Inflammatory macrophage treated with lipopolysaccharide for 1 hour (primary cell): ENCODE results near the gene MED9.
A peak's percentile ranks its signal among the peaks of the same experiment; 100 is the strongest.

Source experiments
- DNase-seq, 2 donors: peaks; one replicate each; pipeline ENCODE4 v3.0.0-alpha.2; 2020 to 2022

The MED9 gene

GRCh38 chr17:17491546-17491988, 14.8 kb downstream of the MED9 start:
- DNase-seq, result no peak

GRCh38 chr17:17492085-17492484, 15.3 kb downstream of the MED9 start:
- DNase-seq, result no peak

GRCh38 chr17:17492571-17492970, 15.8 kb downstream of the MED9 start:
- no peak for DNase-seq

GRCh38 chr17:17493249-17493985, 16.6 kb downstream of the MED9 start:
- no peak for DNase-seq

DNA sequence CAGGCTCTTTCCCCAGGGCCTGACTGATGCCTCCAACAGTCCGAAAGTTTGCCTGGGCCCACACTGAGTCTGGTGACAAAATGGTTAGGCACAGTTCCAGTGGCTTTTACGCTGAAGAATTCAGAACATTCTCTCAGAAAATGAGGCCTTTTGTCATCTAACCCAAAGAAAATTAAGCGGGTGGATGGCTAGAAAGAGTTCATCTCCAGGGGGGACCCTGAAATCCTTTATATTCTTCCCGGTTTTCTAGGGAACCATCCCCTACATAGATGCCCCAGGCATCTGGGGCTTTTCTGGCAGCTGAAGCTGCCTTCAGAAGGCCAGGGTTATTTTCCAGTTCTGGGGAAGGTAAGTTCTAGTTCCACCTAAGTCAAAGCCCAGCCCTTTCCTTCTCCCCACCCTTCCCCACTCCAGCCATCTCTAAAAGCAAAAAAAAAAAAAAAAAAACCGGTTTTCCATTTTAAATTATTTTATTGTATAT, 17.2 kb downstream of the MED9 start:
- DNase-seq, result no peak

DNA sequence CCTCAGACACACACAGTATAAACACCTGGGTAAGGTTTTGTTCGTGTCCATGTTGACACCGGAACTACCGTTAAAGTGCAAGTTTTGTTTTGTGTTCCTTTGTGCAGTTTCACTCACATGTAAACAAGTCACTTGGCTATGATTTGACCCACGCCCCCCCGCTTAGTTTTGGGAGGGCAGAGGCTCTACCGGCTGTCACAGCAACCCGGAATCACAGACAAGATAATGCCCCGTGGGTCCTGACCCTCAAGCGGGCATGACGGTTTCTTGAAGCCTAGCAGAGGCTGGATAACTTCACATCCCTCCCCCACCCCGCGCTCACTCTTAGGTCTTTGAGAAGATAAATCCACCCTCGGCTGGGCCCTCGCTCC, 17.7 kb downstream of the MED9 start:
- no peak for DNase-seq

- peak in 1 of 2 donors; percentile 27 for DNase-seq
Measured at GRCh38 chr17:17494870-17495535, 18.2 kb downstream of the MED9 start.

- DNase-seq, result peak in 1 of 2 donors; percentile 5
Measured at GRCh38 chr17:17495536-17496188, 18.9 kb downstream of the MED9 start.

- DNase-seq, result peak; percentile 81 to 92
Measured at GRCh38 chr17:17496189-17497064, 19.6 kb downstream of the MED9 start, which contains the start of gene RASD1. Gene RASD1, minus strand, starts transcription at chr17:17496395. Its CDS starts 214 bp downstream, at chr17:17496181.

- no peak for DNase-seq
Measured at GRCh38 chr17:17497065-17497844, 20.5 kb downstream of the MED9 start.

GRCh38 chr17:17497845-17498520, 21.2 kb downstream of the MED9 start:
- DNase-seq, result no peak

GRCh38 chr17:17498606-17499301, 22.0 kb downstream of the MED9 start:
- no peak for DNase-seq

DNA sequence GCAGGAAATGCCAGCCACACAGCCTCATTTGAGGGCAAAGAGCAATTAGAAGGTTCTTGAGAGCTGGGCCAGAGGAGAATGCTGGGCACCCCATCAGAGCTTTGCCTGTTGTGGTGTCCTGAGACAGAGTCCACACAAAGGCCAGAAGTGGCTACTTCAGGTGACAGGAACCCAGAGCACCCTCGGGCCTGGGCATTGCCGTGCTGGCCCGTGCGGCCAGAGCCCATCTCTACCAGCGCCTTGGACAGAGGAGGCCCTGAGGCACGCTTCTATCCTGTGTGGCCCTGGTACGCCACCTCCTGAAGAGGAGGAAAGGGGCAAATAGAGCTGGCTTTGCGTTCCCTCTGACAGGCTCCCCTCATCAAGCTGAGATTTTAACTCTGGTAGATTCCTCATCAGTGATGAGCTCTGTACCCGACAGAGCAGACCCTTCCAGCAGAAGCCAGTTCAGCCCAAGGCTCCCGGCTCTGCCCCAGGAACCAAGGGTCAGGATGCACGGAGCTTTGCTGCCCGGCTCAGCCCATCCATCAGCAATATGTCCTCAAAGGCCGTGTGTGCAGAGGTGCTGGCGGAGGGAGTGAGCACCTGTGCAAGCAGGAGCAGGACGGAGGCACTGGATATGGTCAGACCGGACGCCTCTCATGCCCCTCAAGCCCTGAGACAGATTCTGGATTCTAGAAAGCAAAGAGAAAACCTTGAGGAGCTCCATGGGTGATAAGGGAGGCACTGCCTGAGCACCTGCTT, 22.8 kb downstream of the MED9 start:
- DNase-seq, result no peak

DNA sequence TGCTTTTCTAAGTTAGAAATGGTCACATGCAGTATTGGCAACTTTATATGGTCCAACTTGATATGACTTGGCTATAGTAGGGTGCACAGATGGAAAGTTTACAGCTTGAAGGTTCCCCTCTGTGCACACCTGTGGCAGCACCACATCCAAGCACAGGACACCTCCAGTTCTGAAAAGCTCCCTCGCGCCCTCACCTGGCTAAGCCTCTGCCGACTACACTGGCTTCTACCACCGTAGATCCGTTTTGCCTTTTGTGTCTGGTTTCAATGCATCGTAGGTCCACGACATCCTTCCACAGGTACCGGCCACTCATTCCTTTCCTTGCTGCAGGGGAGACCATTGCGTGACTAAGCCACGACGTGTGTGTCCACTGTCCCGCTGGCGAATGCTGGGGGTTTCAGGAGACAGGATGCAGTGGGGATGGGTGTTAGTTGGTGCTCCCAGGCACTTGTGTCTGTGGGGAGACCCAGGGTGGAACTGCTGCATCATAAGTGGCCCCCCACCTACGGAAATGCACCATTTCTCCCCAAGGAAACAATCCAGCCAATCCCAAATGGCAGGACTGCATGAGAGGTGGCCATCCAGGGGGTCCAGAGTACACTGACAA, 24.3 kb downstream of the MED9 start:
- peak in 1 of 2 donors; percentile 7 for DNase-seq

- DNase-seq, result no peak
Measured at GRCh38 chr17:17502741-17503565, 26.2 kb downstream of the MED9 start.

- DNase-seq, result no peak
Measured at GRCh38 chr17:17503566-17504130, 26.8 kb downstream of the MED9 start.

DNA sequence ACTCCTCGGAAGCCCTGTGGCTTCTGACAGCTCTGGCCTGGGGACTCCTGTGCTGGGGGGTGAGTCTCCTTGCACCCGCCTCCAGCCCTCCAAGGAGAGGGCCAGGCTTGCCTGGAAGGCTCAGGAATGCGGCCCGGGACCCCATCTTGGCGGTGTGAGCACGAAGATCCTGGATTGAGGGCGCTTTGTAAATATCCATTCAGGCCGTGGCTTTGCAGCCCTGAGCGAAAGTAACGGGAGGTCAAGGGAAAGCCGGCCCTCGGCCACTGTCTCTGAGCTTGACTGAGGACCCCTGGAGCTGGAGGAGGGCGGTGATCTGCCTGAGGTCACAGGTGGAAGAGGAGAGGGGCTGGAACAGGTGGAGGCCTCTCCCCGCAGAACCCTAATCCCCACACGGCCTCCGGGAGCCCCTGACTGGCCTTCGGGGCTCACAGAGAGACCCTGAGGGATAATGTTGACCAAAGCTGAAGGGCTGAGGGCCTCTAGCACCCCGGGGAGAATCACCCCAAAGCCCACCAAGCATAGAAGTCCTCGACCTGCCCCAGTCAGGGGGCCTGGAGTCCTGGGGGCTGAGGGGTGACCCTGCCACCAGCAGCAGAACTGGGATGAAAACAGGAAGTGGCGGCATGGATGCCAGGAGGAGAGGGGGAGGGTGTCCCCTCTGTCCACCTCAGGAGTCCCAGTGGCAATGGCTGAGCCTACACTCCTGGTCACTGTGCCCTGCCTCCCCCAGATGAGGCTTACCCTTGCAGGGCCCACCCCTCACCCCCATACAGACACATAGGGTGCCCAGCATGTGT, 27.7 kb downstream of the MED9 start:
- DNase-seq, result no peak
